Measurements from ENCODE around the gene EEF1A2.

EEF1A2 gene

GRCh38 chr20:63439866-63440265, 59.0 kb downstream of the EEF1A2 start:
- Histone ChIP-seq H3K4me3 (ENCODE audit: control insufficient read depth in 1 of 7, extremely low read depth in 1 of 7, insufficient read depth in 4 of 7, low read depth in 2 of 7, low read length in 6 of 7) (no peak overlapping the region), H3K27ac (ENCODE audit: insufficient read depth in 1 of 2, low read depth in 1 of 2, low read length in 2 of 2, poor library complexity in 1 of 2, severe bottlenecking in 2 of 2) (no peak overlapping the region), H3K27me3 (replicated peaks in 2 of 5; ENCODE audit: control insufficient read depth in 4 of 5, insufficient read depth in 5 of 5, low read length in 4 of 5) (no peaks in the 10 kb centered on the region), H3K36me3 (ENCODE audit: control insufficient read depth in 4 of 4, insufficient read depth in 4 of 4, low read length in 3 of 4) (no peaks in the 10 kb centered on the region), H3K9me3 (ENCODE audit: control extremely low read depth in 1 of 5, control insufficient read depth in 4 of 5, insufficient read depth in 2 of 5, low read depth in 1 of 5, low read length in 4 of 5) (no peaks in the 10 kb centered on the region), H3K4me1 (ENCODE audit: control extremely low read depth in 1 of 4, control insufficient read depth in 4 of 4, insufficient read depth in 4 of 4, low read length in 3 of 4) (peaks cover 0 to 29% (median 25%) of the 10 kb centered on the region in 4 experiments)
- 99% methylated on average over 10 of the region's 15 CpGs for WGBS (ENCODE audit: insufficient coverage)
- no peak for DNase-seq
- CTCF ChIA-PET, result interaction anchor here (0.8 to 1.2 kb wide), 2 partner anchors 15 to 99 kb away, joined by 3 to 4 read pairs; no protein-coding TSS in a partner anchor
- POLR2A ChIA-PET, result no interaction called here

- ChIA-PET POLR2A (no interaction called here), CTCF (no interaction called here)
- WGBS (ENCODE audit: insufficient coverage), result 84% methylated on average over 10 of the region's 12 CpGs
- peaks cover 0 to 30% (median 26%) of the 10 kb centered on the region in 4 experiments for H3K4me1 ChIP-seq (ENCODE audit: control extremely low read depth in 1 of 4, control insufficient read depth in 4 of 4, insufficient read depth in 4 of 4, low read length in 3 of 4)
- H3K27ac ChIP-seq (ENCODE audit: insufficient read depth in 1 of 2, low read depth in 1 of 2, low read length in 2 of 2, poor library complexity in 1 of 2, severe bottlenecking in 2 of 2), result no peak overlapping the region
- no peaks in the 10 kb centered on the region for H3K36me3 ChIP-seq (ENCODE audit: control insufficient read depth in 4 of 4, insufficient read depth in 4 of 4, low read length in 3 of 4)
- H3K27me3 ChIP-seq (replicated peaks in 2 of 5; ENCODE audit: control insufficient read depth in 4 of 5, insufficient read depth in 5 of 5, low read length in 4 of 5), result peaks cover 0 to 4% (median 0%) of the 10 kb centered on the region in 5 experiments
- H3K4me3 ChIP-seq (ENCODE audit: control insufficient read depth in 1 of 7, extremely low read depth in 1 of 7, insufficient read depth in 4 of 7, low read depth in 2 of 7, low read length in 6 of 7), result no peak overlapping the region
- H3K9me3 ChIP-seq (ENCODE audit: control extremely low read depth in 1 of 5, control insufficient read depth in 4 of 5, insufficient read depth in 2 of 5, low read depth in 1 of 5, low read length in 4 of 5), result no peaks in the 10 kb centered on the region
- DNase-seq, result no peak
These were observed 60.8 kb downstream of the EEF1A2 start for GRCh38 chr20:63438121-63438520.

Measured in common myeloid progenitor, CD34-positive (primary cell).